ENCODE data around the gene URB1. TPM values are rescaled to one million over a fixed set of nuclear protein-coding genes. Genes with fewer than 3 reads are reported as not detected.

Gene URB1
- total and polyA plus RNA-seq, 9 of the 15 experiments (the other 6 are each of a cell fraction or from before 2014, with no cell fraction given) = 0.97 to 53.6 (median 21.5) TPM

DNA sequence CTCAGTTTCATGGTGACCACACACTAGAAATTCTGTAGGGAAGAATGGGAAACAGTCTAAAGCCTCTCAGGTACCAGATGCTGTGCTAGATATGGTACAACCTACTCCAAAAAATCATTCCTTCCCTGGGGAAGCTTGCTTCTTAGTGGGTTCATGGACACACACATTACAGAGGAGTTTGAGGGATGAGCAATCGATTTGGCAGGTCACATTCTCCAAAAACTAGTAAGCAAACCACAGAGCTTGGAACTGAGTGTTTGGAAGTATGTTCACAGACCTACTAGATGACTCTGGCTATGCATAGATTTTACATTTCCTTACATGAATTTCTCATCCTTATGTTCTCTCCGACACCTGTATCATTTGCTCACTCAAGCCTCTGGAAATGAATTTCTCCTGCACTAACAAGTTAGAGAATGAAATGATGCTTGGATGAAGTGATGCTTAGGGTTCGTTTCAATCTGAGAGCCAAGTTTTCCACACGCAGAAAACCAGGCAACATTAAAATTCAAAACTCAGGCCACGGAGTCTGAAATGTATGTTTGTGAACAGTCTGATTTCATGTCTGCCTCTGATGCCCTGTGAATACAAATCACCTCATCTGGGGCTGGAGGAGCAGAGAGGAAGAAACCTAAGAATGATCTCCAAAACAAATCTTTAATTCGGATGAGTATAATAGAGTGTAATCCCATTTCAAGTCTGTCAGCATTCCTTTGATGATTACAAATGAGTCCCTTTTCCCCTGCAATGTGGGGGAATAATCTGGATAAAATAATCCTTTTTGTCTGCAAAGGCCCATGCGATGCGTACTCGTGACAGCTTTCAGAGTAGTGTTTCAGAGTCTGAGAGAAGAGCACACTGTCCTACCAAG lies 30.7 kb upstream of the URB1 start:
- Histone ChIP-seq H3K79me2 (ENCODE audit: control insufficient read depth, insufficient read depth, low read length) (no peaks in the 10 kb centered on the region), H3K4me1 (replicated peaks in 1 of 2; ENCODE audit: control insufficient read depth in 2 of 2, insufficient read depth in 2 of 2, low read length in 2 of 2) (peaks cover 0 to 7% of the 10 kb centered on the region in 2 experiments; a peak in 2 of 5 replicates), H3K4me2 (ENCODE audit: insufficient read depth, low read length) (no peak overlapping the region), H2AFZ (ENCODE audit: low read depth, low read length) (no peak overlapping the region), H4K20me1 (replicated peaks; ENCODE audit: control insufficient read depth, insufficient read depth, low read length) (no peaks in the 10 kb centered on the region), H3K27ac (ENCODE audit: extremely low read depth, low read depth, low read length) (no peak overlapping the region), H3K4me3 (no peak overlapping the region), H3K9ac (ENCODE audit: insufficient read depth in 1 of 2, low read depth in 2 of 2, low read length in 2 of 2) (no peak overlapping the region), H3K27me3 (ENCODE audit: control insufficient read depth in 2 of 2, insufficient read depth in 2 of 2, low read length in 2 of 2) (peaks cover 12 to 15% of the 10 kb centered on the region in 2 experiments), H3K36me3 (ENCODE audit: control insufficient read depth, insufficient read depth, low read length) (no peaks in the 10 kb centered on the region), H3K9me3 (replicated peaks; ENCODE audit: control insufficient read depth, insufficient read depth, low read depth, low read length) (no peaks in the 10 kb centered on the region), H3K9me1 (ENCODE audit: control insufficient read depth, insufficient read depth, low read length) (no peaks in the 10 kb centered on the region)
- no peak for DNase-seq (ENCODE audit: extremely low read depth in 1 of 4, low spot score in 3 of 4)
- FAIRE-seq = no peak
- CTCF ChIA-PET (ENCODE audit: low intra/inter-chr PET ratio) = no interaction called here
- POLR2A ChIA-PET = no interaction called here
- ATAC-seq = no peak
- WGBS (ENCODE audit: insufficient coverage, low coverage, missing lambda C conversion rate) = 6% methylated on average over 9 of the region's 9 CpGs
- BruUV-seq (replicated peaks) = no TSS peak
- in situ Hi-C loops (cut with MboI) (no loop called here), intact Hi-C loops (cut with micrococcal nuclease) (no loop called here)
- TF ChIP-seq, protein P1, sequence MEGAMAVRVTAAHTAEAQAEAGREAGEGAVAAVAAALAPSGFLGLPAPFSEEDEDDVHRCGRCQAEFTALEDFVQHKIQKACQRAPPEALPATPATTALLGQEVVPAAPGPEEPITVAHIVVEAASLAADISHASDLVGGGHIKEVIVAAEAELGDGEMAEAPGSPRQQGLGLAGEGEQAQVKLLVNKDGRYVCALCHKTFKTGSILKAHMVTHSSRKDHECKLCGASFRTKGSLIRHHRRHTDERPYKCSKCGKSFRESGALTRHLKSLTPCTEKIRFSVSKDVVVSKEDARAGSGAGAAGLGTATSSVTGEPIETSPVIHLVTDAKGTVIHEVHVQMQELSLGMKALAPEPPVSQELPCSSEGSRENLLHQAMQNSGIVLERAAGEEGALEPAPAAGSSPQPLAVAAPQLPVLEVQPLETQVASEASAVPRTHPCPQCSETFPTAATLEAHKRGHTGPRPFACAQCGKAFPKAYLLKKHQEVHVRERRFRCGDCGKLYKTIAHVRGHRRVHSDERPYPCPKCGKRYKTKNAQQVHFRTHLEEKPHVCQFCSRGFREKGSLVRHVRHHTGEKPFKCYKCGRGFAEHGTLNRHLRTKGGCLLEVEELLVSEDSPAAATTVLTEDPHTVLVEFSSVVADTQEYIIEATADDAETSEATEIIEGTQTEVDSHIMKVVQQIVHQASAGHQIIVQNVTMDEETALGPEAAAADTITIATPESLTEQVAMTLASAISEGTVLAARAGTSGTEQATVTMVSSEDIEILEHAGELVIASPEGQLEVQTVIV (CRISPR knock-in tag; IDR thresholded peaks at IDR 0.05; ENCODE audit: borderline replicate concordance) = no peak
- TF ChIP-seq MCM3 (IDR thresholded peaks at IDR 0.05) = no peak
- TF ChIP-seq HNRNPUL1 (IDR thresholded peaks at IDR 0.05; ENCODE audit: low read length) = no peak
- TF ChIP-seq, protein P2, sequence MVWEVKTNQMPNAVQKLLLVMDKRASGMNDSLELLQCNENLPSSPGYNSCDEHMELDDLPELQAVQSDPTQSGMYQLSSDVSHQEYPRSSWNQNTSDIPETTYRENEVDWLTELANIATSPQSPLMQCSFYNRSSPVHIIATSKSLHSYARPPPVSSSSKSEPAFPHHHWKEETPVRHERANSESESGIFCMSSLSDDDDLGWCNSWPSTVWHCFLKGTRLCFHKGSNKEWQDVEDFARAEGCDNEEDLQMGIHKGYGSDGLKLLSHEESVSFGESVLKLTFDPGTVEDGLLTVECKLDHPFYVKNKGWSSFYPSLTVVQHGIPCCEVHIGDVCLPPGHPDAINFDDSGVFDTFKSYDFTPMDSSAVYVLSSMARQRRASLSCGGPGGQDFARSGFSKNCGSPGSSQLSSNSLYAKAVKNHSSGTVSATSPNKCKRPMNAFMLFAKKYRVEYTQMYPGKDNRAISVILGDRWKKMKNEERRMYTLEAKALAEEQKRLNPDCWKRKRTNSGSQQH (CRISPR knock-in tag; IDR thresholded peaks at IDR 0.05) = no peak
- TF ChIP-seq RBM22 (IDR thresholded peaks at IDR 0.05; ENCODE audit: low read depth, low read length, poor library complexity, severe bottlenecking) = no peak
- no peak for TF ChIP-seq RUNX1 (IDR thresholded peaks at IDR 0.05; ENCODE audit: low read depth)
- TF ChIP-seq BMI1 (IDR thresholded peaks at IDR 0.05; ENCODE audit: low read length) = no peak
- no peak for TF ChIP-seq ZBTB7A (IDR thresholded peaks at IDR 0.05; ENCODE audit: borderline replicate concordance, control insufficient read depth, low read depth, low read length)
- TF ChIP-seq PCBP2 (IDR thresholded peaks at IDR 0.05; ENCODE audit: low read depth, low read length, poor library complexity, severe bottlenecking) = no peak
- no peak for TF ChIP-seq TCFL5 (CRISPR knock-in tag; conservative IDR thresholded peaks at IDR 0.05)
- no peak for TF ChIP-seq NRF1 (conservative IDR thresholded peaks at IDR 0.05 in 1 of 2, IDR thresholded peaks at IDR 0.05 in 1 of 2)
- no peak for TF ChIP-seq NONO (IDR thresholded peaks at IDR 0.05; ENCODE audit: low read depth in 2 of 2, low read length in 1 of 2)
- TF ChIP-seq ELF4 (CRISPR knock-in tag; IDR thresholded peaks at IDR 0.05) = no peak
- TF ChIP-seq XRCC3 (IDR thresholded peaks at IDR 0.05) = no peak
- no peak for TF ChIP-seq SOX6 (IDR thresholded peaks at IDR 0.05)
